Upper lobe of left lung (tissue), 4 donors: ENCODE data around the gene TNPO1.

Experiments
- POLR2A ChIP-seq, 4 donors: fragments of 450-650 bp; IDR thresholded peaks; one replicate each; pipeline ENCODE4 v1.5.1; 2016 to 2017; ENCODE audit warnings: antibody characterized with exemption in 4 of 4, mild to moderate bottlenecking in 2 of 4
- TF ChIP-seq, protein P1 (sequence below), 6 experiments: fragments of 450-650 bp in 4 of 6; fragments of 200-600 bp in 2 of 6; sonication (generic) in 2 of 6; IDR thresholded peaks; one replicate each; pipeline ENCODE4 v1.5.1; 2016 to 2019; ENCODE audit warnings: antibody characterized with exemption in 6 of 6

DNA sequence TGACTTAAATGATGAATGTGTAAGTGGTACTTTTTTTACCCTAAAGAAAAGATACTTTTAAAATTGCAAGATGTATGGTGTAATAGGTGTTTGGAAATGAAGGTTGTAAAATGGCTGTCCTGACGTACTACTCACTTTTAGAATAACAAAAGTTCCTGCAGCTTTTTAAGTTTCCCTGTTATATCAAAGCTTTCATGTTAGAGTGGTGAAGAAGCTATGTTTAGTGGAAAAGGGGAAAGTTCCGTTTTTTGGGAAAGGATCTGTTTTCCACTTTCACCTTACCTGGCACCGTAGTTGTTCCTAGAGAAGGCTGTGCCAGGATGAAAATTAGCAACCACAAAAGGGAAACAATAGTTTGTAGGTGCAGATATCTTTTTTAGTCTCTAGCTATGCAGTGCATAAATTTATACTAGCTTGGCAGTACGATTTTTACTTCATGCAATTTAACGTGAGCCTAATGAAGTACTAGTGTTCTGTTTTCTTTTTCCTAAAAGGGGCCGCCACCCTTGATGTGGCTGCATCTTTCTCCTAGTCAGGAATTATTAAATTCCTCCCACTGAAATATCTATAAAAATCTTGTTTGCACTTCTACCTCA is 1.3 kb downstream of the TNPO1 start:
- no peak for TF ChIP-seq POLR2A (IDR thresholded peaks at IDR 0.05)
- TF ChIP-seq, protein P1, sequence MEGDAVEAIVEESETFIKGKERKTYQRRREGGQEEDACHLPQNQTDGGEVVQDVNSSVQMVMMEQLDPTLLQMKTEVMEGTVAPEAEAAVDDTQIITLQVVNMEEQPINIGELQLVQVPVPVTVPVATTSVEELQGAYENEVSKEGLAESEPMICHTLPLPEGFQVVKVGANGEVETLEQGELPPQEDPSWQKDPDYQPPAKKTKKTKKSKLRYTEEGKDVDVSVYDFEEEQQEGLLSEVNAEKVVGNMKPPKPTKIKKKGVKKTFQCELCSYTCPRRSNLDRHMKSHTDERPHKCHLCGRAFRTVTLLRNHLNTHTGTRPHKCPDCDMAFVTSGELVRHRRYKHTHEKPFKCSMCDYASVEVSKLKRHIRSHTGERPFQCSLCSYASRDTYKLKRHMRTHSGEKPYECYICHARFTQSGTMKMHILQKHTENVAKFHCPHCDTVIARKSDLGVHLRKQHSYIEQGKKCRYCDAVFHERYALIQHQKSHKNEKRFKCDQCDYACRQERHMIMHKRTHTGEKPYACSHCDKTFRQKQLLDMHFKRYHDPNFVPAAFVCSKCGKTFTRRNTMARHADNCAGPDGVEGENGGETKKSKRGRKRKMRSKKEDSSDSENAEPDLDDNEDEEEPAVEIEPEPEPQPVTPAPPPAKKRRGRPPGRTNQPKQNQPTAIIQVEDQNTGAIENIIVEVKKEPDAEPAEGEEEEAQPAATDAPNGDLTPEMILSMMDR (IDR thresholded peaks at IDR 0.05), result no peak
